Glutamatergic neuron (in vitro differentiated cells): Measurements from ENCODE around the gene NCAPG2. TPM values are rescaled to one million over a fixed set of nuclear protein-coding genes. Genes with fewer than 3 reads are reported as not detected.

Source experiments
- DNase-seq: peaks from one replicate; pipeline ENCODE4 v3.0.0; 2022
- H3K27ac Mint-ChIP-seq: one replicate; pipeline ENCODE4 v1.8.0; 2020; ENCODE audit warnings: mild to moderate bottlenecking, mixed read lengths, inconsistent platforms; ENCODE audit not compliant: unreplicated experiment
- H3K27me3 Mint-ChIP-seq: one replicate; pipeline ENCODE4 v1.8.0; 2020; ENCODE audit warnings: mild to moderate bottlenecking, moderate library complexity, mixed read lengths, inconsistent platforms; ENCODE audit not compliant: unreplicated experiment
- H3K36me3 Mint-ChIP-seq: one replicate; pipeline ENCODE4 v1.8.0; 2020; ENCODE audit warnings: mild to moderate bottlenecking, mixed read lengths, inconsistent platforms; ENCODE audit not compliant: unreplicated experiment
- H3K4me1 Mint-ChIP-seq: one replicate; pipeline ENCODE4 v1.8.0; 2020; ENCODE audit warnings: mild to moderate bottlenecking, low read depth, mixed read lengths, inconsistent platforms; ENCODE audit not compliant: unreplicated experiment
- H3K4me3 Mint-ChIP-seq: one replicate; pipeline ENCODE4 v1.8.0; 2020; ENCODE audit warnings: mild to moderate bottlenecking, mixed read lengths, inconsistent platforms; ENCODE audit not compliant: unreplicated experiment
- H3K9me3 Mint-ChIP-seq: one replicate; pipeline ENCODE4 v1.8.0; 2020; ENCODE audit warnings: mild to moderate bottlenecking, moderate library complexity, mixed read lengths, inconsistent platforms; ENCODE audit not compliant: unreplicated experiment
- total RNA-seq: library from RNA; stranded (reverse); fragmentation: NEBNext Ultra II Directional; extraction: Animal tissue kit (Norgen Biotek cat#: 25700); gene quantifications from one replicate; pipeline ENCODE4 v1.2.1, GENCODE V29; 2021; ENCODE audit not compliant: unreplicated experiment
- TF ChIP-seq, protein P1 (sequence below): fragments of 200-600 bp; sonication (generic); IDR thresholded peaks from one replicate; pipeline ENCODE4 v1.5.0; 2021; ENCODE audit not compliant: partially characterized antibody, unreplicated experiment

Gene NCAPG2
- total RNA-seq, 1 donor from 2014 or later: 27.2 TPM

DNA sequence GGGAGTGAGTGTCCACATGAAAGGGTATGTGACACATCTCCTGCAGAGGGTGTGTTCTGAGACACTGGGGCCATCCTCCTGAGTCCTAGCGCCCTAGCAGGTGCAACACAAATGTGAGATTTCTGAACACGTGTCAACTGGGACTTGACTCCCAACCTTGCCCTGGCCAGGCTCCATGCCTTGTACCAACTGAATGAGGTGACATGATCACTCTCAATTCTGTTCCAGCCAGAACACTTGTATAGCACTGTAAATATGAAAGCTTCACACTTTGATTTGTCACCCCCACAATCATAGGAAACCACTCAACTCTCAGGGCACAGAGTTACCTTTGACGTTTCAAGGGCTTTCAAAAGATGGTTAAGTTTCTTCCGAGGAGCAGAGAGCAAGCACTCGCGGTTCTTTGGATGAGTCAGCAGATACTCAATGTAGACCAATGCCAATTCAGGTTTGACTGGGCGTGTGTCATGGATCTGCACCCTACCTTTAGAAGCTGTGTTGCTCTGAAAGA is 48.6 kb downstream of the NCAPG2 start:
- Mint-ChIP-seq H3K4me3 (no peak overlapping the region), H3K9me3 (peaks cover 8% of the 10 kb centered on the region), H3K27me3 (peaks cover 2% of the 10 kb centered on the region), H3K4me1 (peaks cover 29% of the 10 kb centered on the region), H3K27ac (peak overlapping the region; percentile 97), H3K36me3 (peaks cover 8% of the 10 kb centered on the region)
- TF ChIP-seq, protein P1, sequence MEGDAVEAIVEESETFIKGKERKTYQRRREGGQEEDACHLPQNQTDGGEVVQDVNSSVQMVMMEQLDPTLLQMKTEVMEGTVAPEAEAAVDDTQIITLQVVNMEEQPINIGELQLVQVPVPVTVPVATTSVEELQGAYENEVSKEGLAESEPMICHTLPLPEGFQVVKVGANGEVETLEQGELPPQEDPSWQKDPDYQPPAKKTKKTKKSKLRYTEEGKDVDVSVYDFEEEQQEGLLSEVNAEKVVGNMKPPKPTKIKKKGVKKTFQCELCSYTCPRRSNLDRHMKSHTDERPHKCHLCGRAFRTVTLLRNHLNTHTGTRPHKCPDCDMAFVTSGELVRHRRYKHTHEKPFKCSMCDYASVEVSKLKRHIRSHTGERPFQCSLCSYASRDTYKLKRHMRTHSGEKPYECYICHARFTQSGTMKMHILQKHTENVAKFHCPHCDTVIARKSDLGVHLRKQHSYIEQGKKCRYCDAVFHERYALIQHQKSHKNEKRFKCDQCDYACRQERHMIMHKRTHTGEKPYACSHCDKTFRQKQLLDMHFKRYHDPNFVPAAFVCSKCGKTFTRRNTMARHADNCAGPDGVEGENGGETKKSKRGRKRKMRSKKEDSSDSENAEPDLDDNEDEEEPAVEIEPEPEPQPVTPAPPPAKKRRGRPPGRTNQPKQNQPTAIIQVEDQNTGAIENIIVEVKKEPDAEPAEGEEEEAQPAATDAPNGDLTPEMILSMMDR: no peak
- DNase-seq: no peak

- Mint-ChIP-seq H3K27ac (peak overlapping the region; percentile 97), H3K4me1 (peaks cover 28% of the 10 kb centered on the region), H3K36me3 (peaks cover 4% of the 10 kb centered on the region), H3K4me3 (no peak overlapping the region), H3K27me3 (peaks cover 3% of the 10 kb centered on the region), H3K9me3 (peaks cover 5% of the 10 kb centered on the region)
- TF ChIP-seq, protein P1: no peak
- no peak for DNase-seq
Measured at GRCh38 chr7:158655507-158655906, 49.1 kb downstream of the NCAPG2 start.

DNA sequence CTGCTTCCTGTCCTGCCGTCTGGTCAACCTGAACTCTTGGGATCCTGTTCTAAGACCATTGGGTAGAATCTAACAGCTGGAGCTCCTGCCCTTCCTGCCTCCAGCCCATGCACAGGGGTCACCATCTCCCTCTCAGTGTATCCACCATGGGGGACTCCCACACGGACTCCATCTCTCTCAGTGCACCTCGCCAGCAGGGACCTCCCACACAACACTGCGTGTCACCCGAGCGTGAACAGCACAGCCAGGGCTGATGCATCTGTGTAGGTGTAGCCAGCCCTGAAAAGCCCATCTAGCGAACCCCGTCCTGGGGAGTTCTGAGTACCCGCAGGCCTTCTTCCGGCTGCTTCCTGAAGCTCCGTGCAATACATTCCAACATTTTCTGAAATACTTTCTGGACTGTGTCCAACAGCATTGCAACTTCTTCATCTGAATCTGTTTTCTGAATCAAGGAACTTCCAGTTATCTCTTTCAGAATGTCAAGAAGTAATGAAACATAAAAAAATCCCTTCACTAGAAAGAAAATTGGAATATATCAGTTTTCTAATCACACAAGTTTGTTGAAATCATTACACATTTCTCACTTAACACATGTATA is 52.5 kb downstream of the NCAPG2 start:
- no peak for DNase-seq
- Mint-ChIP-seq H3K9me3 (peaks cover 3% of the 10 kb centered on the region), H3K4me1 (peaks cover 21% of the 10 kb centered on the region), H3K4me3 (no peak overlapping the region), H3K27ac (peak overlapping the region; percentile 1), H3K27me3 (peaks cover 1% of the 10 kb centered on the region), H3K36me3 (peaks cover 4% of the 10 kb centered on the region)
- TF ChIP-seq, protein P1: no peak

DNA sequence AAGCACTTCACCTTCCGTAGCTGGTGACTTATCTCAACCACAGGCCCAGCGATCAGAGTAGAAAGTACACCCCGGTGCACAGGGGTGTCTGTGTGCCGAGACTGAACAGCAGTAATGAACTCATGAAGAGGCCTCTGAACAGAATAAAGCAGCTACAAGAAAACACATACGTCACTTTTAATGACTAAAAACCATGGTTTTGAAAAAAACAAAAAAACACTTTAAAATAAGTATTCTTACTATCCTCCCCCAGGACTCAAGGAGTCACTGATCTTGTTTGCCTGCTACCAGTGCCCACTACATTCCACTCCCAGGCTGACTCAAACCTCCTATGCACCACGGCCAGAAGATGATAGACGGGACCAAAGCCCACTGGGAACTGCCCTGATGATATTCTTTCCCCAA is 53.8 kb downstream of the NCAPG2 start:
- H3K36me3 Mint-ChIP-seq: no peaks in the 10 kb centered on the region
- peaks cover 1% of the 10 kb centered on the region for H3K27me3 Mint-ChIP-seq
- DNase-seq: no peak
- no peak overlapping the region for H3K4me3 Mint-ChIP-seq
- peak overlapping the region; percentile 78 for H3K27ac Mint-ChIP-seq
- no peaks in the 10 kb centered on the region for H3K9me3 Mint-ChIP-seq
- peaks cover 10% of the 10 kb centered on the region for H3K4me1 Mint-ChIP-seq
- TF ChIP-seq, protein P1: no peak

DNA sequence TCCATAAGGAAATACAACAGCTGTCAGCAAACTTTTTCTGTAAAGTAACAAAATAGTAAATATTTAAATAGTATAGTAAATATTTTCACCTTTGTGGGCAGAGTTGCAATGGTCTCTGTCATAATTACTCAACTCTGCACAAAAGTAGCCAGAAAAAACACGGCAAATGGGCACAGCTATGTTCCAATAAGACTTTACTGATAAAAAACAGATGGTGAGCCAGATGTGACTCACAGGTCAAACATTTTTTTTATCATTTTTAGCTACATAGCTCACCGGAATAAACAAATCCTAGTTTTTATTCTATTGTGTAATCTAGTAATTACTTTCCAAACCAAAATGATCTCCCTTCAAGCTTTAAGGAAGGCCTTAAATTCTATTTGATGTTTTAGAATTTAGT is 55.3 kb downstream of the NCAPG2 start:
- peaks cover 1% of the 10 kb centered on the region for H3K27me3 Mint-ChIP-seq

More for the DNA sequence above, 55.3 kb downstream of the NCAPG2 start:
- peaks cover 14% of the 10 kb centered on the region for H3K4me1 Mint-ChIP-seq
- H3K4me3 Mint-ChIP-seq: no peak overlapping the region
- DNase-seq: no peak
- TF ChIP-seq, protein P1: no peak
- H3K36me3 Mint-ChIP-seq: no peaks in the 10 kb centered on the region
- no peaks in the 10 kb centered on the region for H3K9me3 Mint-ChIP-seq
- no peak overlapping the region for H3K27ac Mint-ChIP-seq
